ENCODE measurements around the gene EGLN2.

GRCh38 chr19:40762754-40763470 is 36.1 kb upstream of the EGLN2 start:
- TF ChIP-seq CTCF (optimal IDR thresholded peaks at IDR 0.05 in 1 of 3, IDR thresholded peaks at IDR 0.05 in 1 of 3, conservative IDR thresholded peaks at IDR 0.05 in 1 of 3; ENCODE audit: extremely low read depth in 1 of 3, insufficient read depth in 2 of 3, low read length in 3 of 3) (no peak), EZH2 (IDR thresholded peaks at IDR 0.05; ENCODE audit: low read length) (no peak)

All from keratinocyte (primary cell).